Germinal center (tissue), 1 donor: ENCODE results near the gene PERCC1.
"Not testable (repeated sequence)": the region's sequence is repeated elsewhere in the genome, so short reads cannot be mapped to it uniquely, and the experiment has no call there.

ENCODE experiments used
- DNase-seq: peaks from one replicate; pipeline ENCODE4 v3.0.0; 2012; ENCODE audit warnings: mixed read lengths, low spot score

PERCC1 gene

GRCh38 chr16:1469141-1469540 lies 38.3 kb downstream of the PERCC1 start:
- DNase-seq, result not testable (repeated sequence)

- no peak for DNase-seq
Observed at GRCh38 chr16:1469693-1470201, 38.9 kb downstream of the PERCC1 start.

GRCh38 chr16:1470481-1471251 lies 39.8 kb downstream of the PERCC1 start:
- DNase-seq, result no peak

GRCh38 chr16:1471569-1472194 lies 40.8 kb downstream of the PERCC1 start:
- DNase-seq, result no peak

GRCh38 chr16:1472974-1473373 lies 42.1 kb downstream of the PERCC1 start:
- no peak for DNase-seq

- DNase-seq, result peak; percentile 34
Observed at GRCh38 chr16:1474082-1474795, 43.4 kb downstream of the PERCC1 start.

- DNase-seq, result peak; percentile 94
Observed at GRCh38 chr16:1474796-1475551, 44.1 kb downstream of the PERCC1 start, which contains the start of gene CLCN7. CLCN7 (minus strand) TSS chr16:1475028; CDS start chr16:1474974, 54 bp downstream.

GRCh38 chr16:1475552-1476114 lies 44.8 kb downstream of the PERCC1 start:
- DNase-seq, result no peak

GRCh38 chr16:1477033-1477432 lies 46.2 kb downstream of the PERCC1 start:
- DNase-seq, result no peak

GRCh38 chr16:1478937-1479336 lies 48.1 kb downstream of the PERCC1 start:
- not testable (repeated sequence) for DNase-seq

GRCh38 chr16:1481906-1482835 lies 51.3 kb downstream of the PERCC1 start:
- no peak for DNase-seq
